ENCODE results near the gene KCNH4. TPM values are rescaled to one million over a fixed set of nuclear protein-coding genes. Genes with fewer than 3 reads are reported as not detected.

Gene KCNH4
- total RNA-seq, 2 donors from 2014 or later: 0.51 TPM; not detected in 1

- H3K36me3 ChIP-seq: peaks cover 0 to 26% of the 10 kb centered on the region in 2 donors
- H3K27me3 ChIP-seq (replicated peaks; ENCODE audit: insufficient read depth): no peaks in the 10 kb centered on the region
- DNase-seq (ENCODE audit: low spot score): no peak
- H3K4me3 ChIP-seq: no peak overlapping the region
- intact Hi-C loops (cut with DNase I): no loop called here
- TF ChIP-seq POLR2A (IDR thresholded peaks at IDR 0.05): no peak
- no peak for TF ChIP-seq POLR2AphosphoS5 (IDR thresholded peaks at IDR 0.05)
- TF ChIP-seq, protein P1, sequence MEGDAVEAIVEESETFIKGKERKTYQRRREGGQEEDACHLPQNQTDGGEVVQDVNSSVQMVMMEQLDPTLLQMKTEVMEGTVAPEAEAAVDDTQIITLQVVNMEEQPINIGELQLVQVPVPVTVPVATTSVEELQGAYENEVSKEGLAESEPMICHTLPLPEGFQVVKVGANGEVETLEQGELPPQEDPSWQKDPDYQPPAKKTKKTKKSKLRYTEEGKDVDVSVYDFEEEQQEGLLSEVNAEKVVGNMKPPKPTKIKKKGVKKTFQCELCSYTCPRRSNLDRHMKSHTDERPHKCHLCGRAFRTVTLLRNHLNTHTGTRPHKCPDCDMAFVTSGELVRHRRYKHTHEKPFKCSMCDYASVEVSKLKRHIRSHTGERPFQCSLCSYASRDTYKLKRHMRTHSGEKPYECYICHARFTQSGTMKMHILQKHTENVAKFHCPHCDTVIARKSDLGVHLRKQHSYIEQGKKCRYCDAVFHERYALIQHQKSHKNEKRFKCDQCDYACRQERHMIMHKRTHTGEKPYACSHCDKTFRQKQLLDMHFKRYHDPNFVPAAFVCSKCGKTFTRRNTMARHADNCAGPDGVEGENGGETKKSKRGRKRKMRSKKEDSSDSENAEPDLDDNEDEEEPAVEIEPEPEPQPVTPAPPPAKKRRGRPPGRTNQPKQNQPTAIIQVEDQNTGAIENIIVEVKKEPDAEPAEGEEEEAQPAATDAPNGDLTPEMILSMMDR (IDR thresholded peaks at IDR 0.05): no peak
- 93% methylated on average over 16 of the region's 16 CpGs for WGBS
- H3K27ac ChIP-seq: peak overlapping the region in 1 of 2 donors; percentile 24
- H3K4me1 ChIP-seq (replicated peaks): peaks cover 21% of the 10 kb centered on the region
- no peaks in the 10 kb centered on the region for H3K9me3 ChIP-seq
These were observed 50.5 kb downstream of the KCNH4 start for GRCh38 chr17:42130310-42130936.

GRCh38 chr17:42129109-42129837 is 51.7 kb downstream of the KCNH4 start:
- DNase-seq (ENCODE audit: low spot score): no peak
- Histone ChIP-seq H3K4me3 (no peak overlapping the region), H3K27me3 (replicated peaks; ENCODE audit: insufficient read depth) (no peaks in the 10 kb centered on the region), H3K4me1 (replicated peaks) (peaks cover 18% of the 10 kb centered on the region), H3K36me3 (peaks cover 0 to 26% of the 10 kb centered on the region in 2 donors), H3K9me3 (no peaks in the 10 kb centered on the region), H3K27ac (peak overlapping the region; percentile 2 to 3)
- intact Hi-C loops (cut with DNase I): no loop called here
- WGBS: 83% methylated on average over 8 of the region's 8 CpGs
- TF ChIP-seq POLR2AphosphoS5 (IDR thresholded peaks at IDR 0.05) (no peak), POLR2A (IDR thresholded peaks at IDR 0.05) (no peak)
- TF ChIP-seq, protein P1 (IDR thresholded peaks at IDR 0.05): no peak

DNA sequence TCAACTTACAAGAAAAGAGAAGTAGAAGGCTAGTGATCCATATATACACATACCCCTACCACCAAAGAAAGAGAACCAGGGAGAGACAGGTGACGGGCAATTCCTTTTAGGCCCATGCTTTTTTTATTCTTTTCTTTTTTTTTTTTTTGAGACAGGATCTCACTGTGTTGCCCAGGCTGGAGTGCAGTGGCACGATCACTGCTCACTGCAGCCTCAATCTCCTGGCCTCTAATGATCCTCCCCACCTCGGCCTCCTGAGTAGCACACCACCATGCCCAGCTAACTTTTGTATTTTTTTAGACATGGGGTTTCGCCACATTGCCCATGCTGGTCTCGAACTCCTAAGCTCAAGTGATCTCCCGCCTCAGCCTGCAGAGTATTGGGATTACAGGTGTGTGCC is 53.5 kb downstream of the KCNH4 start:
- H3K4me1 ChIP-seq (replicated peaks): peaks cover 2% of the 10 kb centered on the region
- H3K36me3 ChIP-seq: peaks cover 0 to 26% of the 10 kb centered on the region in 2 donors
- TF ChIP-seq, protein P1 (IDR thresholded peaks at IDR 0.05): no peak
- TF ChIP-seq POLR2A (IDR thresholded peaks at IDR 0.05) (no peak), POLR2AphosphoS5 (IDR thresholded peaks at IDR 0.05) (no peak)
- no peak for DNase-seq (ENCODE audit: low spot score)
- H3K4me3 ChIP-seq: no peak overlapping the region
- H3K9me3 ChIP-seq: no peaks in the 10 kb centered on the region
- WGBS: 88% methylated on average over 6 of the region's 6 CpGs
- H3K27ac ChIP-seq: no peak overlapping the region
- intact Hi-C loops (cut with DNase I): no loop called here
- H3K27me3 ChIP-seq (replicated peaks; ENCODE audit: insufficient read depth): no peaks in the 10 kb centered on the region

- peaks cover 2% of the 10 kb centered on the region for H3K4me1 ChIP-seq (replicated peaks)
- peaks cover 0 to 26% of the 10 kb centered on the region in 2 donors for H3K36me3 ChIP-seq
- H3K9me3 ChIP-seq: no peaks in the 10 kb centered on the region
- intact Hi-C loops (cut with DNase I): no loop called here
- WGBS: 64% methylated on average over 3 of the region's 3 CpGs
- H3K27ac ChIP-seq: no peak overlapping the region
- no peaks in the 10 kb centered on the region for H3K27me3 ChIP-seq (replicated peaks; ENCODE audit: insufficient read depth)
- no peak for DNase-seq (ENCODE audit: low spot score)
- TF ChIP-seq, protein P1 (IDR thresholded peaks at IDR 0.05): no peak
- TF ChIP-seq POLR2AphosphoS5 (IDR thresholded peaks at IDR 0.05): no peak
- no peak for TF ChIP-seq POLR2A (IDR thresholded peaks at IDR 0.05)
- H3K4me3 ChIP-seq: no peak overlapping the region
These were observed 54.1 kb downstream of the KCNH4 start for GRCh38 chr17:42126836-42127235.
